ENCODE data around the gene HDAC9.

The HDAC9 gene

GRCh38 chr7:18754766-18755165 is 259.2 kb downstream of the HDAC9 start:
- TF ChIP-seq CTCF (IDR thresholded peaks at IDR 0.05; ENCODE audit: insufficient read depth, low read length, poor library complexity, severe bottlenecking) (no peak), EZH2phosphoT487 (conservative IDR thresholded peaks at IDR 0.05; ENCODE audit: low read length) (no peak)
- no peaks in the 10 kb centered on the region for H3K27me3 ChIP-seq (ENCODE audit: low read length)
- no peak overlapping the region for H3K4me2 ChIP-seq (ENCODE audit: low read depth, low read length, poor library complexity, severe bottlenecking)
- H3K27ac ChIP-seq (ENCODE audit: low read depth, low read length), result no peak overlapping the region
- H3K36me3 ChIP-seq (ENCODE audit: low read length), result no peaks in the 10 kb centered on the region
- H3F3A ChIP-seq (ENCODE audit: insufficient read depth), result no peaks in the 10 kb centered on the region
- H3K9ac ChIP-seq (ENCODE audit: low read length), result no peak overlapping the region
- no peaks in the 10 kb centered on the region for H4K20me1 ChIP-seq (ENCODE audit: low read depth, low read length)
- H3K9me2 ChIP-seq (replicated peaks; ENCODE audit: insufficient read depth, low read length), result no peaks in the 10 kb centered on the region
- no peak overlapping the region for H2AFZ ChIP-seq (ENCODE audit: low read depth, low read length, severe bottlenecking)
- no peak overlapping the region for H3K4me3 ChIP-seq (ENCODE audit: insufficient read depth, low read length, poor library complexity, severe bottlenecking)
- H3K79me2 ChIP-seq (ENCODE audit: insufficient read depth, low read length), result no peaks in the 10 kb centered on the region
- H3K9me3 ChIP-seq (ENCODE audit: insufficient read depth, low read length), result no peaks in the 10 kb centered on the region

DNA sequence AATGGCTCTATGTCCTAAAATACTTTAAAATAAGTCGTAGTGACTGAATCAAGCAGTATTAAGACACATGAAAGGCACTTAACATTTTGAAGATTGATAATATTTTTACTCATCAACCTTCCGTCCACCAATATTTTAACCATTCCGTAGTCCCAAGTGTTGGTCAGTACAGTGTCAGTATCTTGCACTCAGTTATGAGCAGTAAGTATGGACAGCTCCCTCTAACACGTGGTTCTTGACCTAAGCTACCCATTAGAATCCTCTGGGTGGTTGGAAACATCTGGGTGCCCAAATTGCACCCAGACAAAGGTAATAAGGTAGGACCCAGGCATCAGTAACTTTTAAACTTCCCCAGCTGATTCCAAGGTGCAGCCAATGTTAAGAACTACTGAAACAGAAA is 260.2 kb downstream of the HDAC9 start:
- Histone ChIP-seq H3K79me2 (ENCODE audit: insufficient read depth, low read length) (no peaks in the 10 kb centered on the region), H3K4me2 (ENCODE audit: low read depth, low read length, poor library complexity, severe bottlenecking) (no peak overlapping the region), H3K27me3 (ENCODE audit: low read length) (no peaks in the 10 kb centered on the region), H3K9me3 (ENCODE audit: insufficient read depth, low read length) (no peaks in the 10 kb centered on the region), H4K20me1 (ENCODE audit: low read depth, low read length) (no peaks in the 10 kb centered on the region), H2AFZ (ENCODE audit: low read depth, low read length, severe bottlenecking) (no peak overlapping the region), H3K9me2 (replicated peaks; ENCODE audit: insufficient read depth, low read length) (no peaks in the 10 kb centered on the region), H3K27ac (ENCODE audit: low read depth, low read length) (no peak overlapping the region), H3K36me3 (ENCODE audit: low read length) (no peaks in the 10 kb centered on the region), H3K9ac (ENCODE audit: low read length) (no peak overlapping the region), H3K4me3 (ENCODE audit: insufficient read depth, low read length, poor library complexity, severe bottlenecking) (no peak overlapping the region), H3F3A (ENCODE audit: insufficient read depth) (no peaks in the 10 kb centered on the region)
- TF ChIP-seq EZH2phosphoT487 (conservative IDR thresholded peaks at IDR 0.05; ENCODE audit: low read length) (no peak), CTCF (IDR thresholded peaks at IDR 0.05; ENCODE audit: insufficient read depth, low read length, poor library complexity, severe bottlenecking) (no peak)

DNA sequence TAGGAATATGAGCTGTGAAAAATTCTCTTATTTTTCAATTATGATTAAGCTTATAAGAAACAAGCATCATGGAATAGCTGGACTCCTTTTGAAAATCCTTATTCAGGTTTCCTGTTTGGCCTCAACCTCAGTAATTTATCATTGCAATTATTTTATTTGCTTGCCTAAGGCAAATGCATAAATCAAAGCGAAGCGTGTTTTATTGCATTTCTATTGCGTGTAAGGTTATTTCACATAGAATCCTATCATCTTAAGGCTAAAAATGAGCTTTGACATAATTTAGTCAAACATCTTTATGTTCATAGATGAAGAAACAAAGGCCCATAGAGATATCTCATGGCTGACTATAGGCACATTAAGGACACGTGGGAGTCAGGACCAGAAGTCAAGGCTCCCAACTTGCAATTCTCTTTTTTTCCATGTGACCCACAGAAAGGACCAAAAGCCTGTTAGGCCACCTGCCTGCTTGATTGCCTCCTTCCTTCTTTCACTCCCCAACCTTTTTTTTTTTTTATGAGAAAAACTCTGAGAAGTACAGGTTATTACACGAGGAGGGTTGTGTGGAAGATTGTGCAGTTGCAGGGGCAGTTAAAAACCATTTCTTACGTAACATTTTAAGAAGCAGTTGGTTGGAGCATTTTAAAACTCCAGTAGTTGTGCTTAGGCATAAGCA is 261.0 kb downstream of the HDAC9 start:
- H4K20me1 ChIP-seq (ENCODE audit: low read depth, low read length), result no peaks in the 10 kb centered on the region
- no peaks in the 10 kb centered on the region for H3F3A ChIP-seq (ENCODE audit: insufficient read depth)
- no peaks in the 10 kb centered on the region for H3K9me2 ChIP-seq (replicated peaks; ENCODE audit: insufficient read depth, low read length)
- H3K79me2 ChIP-seq (ENCODE audit: insufficient read depth, low read length), result no peaks in the 10 kb centered on the region
- H3K4me2 ChIP-seq (ENCODE audit: low read depth, low read length, poor library complexity, severe bottlenecking), result no peak overlapping the region
- H3K27ac ChIP-seq (ENCODE audit: low read depth, low read length), result no peak overlapping the region
- H3K36me3 ChIP-seq (ENCODE audit: low read length), result no peaks in the 10 kb centered on the region
- no peak overlapping the region for H3K4me3 ChIP-seq (ENCODE audit: insufficient read depth, low read length, poor library complexity, severe bottlenecking)
- H3K9me3 ChIP-seq (ENCODE audit: insufficient read depth, low read length), result no peaks in the 10 kb centered on the region
- no peaks in the 10 kb centered on the region for H3K27me3 ChIP-seq (ENCODE audit: low read length)
- no peak overlapping the region for H3K9ac ChIP-seq (ENCODE audit: low read length)
- no peak for TF ChIP-seq CTCF (IDR thresholded peaks at IDR 0.05; ENCODE audit: insufficient read depth, low read length, poor library complexity, severe bottlenecking)
- no peak for TF ChIP-seq EZH2phosphoT487 (conservative IDR thresholded peaks at IDR 0.05; ENCODE audit: low read length)
- H2AFZ ChIP-seq (ENCODE audit: low read depth, low read length, severe bottlenecking), result no peak overlapping the region
